GM23248 (cell line): Measurements from ENCODE around the gene PTGER3.

Experiments
- EZH2 ChIP-seq: fragments of 200-600 bp; sonication (generic); IDR thresholded peaks from 2 replicates; pipeline ENCODE4 v1.6.1; 2018; ENCODE audit warnings: antibody characterized with exemption, mild to moderate bottlenecking; ENCODE audit not compliant: insufficient read depth, poor library complexity, severe bottlenecking
- EZH2phosphoT487 ChIP-seq: fragments of 200-600 bp; sonication (generic); IDR thresholded peaks from 2 replicates; pipeline ENCODE4 v1.6.1; 2018; ENCODE audit warnings: antibody characterized with exemption, moderate library complexity, mild to moderate bottlenecking, low read depth; ENCODE audit not compliant: insufficient read depth

- no peak for TF ChIP-seq EZH2
- TF ChIP-seq EZH2phosphoT487, result no peak
These were observed 24.1 kb upstream of the PTGER3 start for GRCh38 chr1:71071720-71072119.
